Stimulated activated CD8-positive, alpha-beta memory T cell treated with anti-CD3 and anti-CD28 coated beads, Interleukin-15, amount 100 ng/mL, for 24 hours (primary cell): Measurements from ENCODE around the gene GNG8.
"Not testable (repeated sequence)": the region's sequence is repeated elsewhere in the genome, so short reads cannot be mapped to it uniquely, and the experiment has no call there.

Source experiments
- DNase-seq: peaks from one replicate; pipeline ENCODE4 v3.0.0-alpha.2; 2020; ENCODE audit warnings: low read depth

GNG8 gene

GRCh38 chr19:46646402-46646801 is 10.4 kb upstream of the GNG8 start:
- DNase-seq: no peak

GRCh38 chr19:46644720-46645119 is 8.7 kb upstream of the GNG8 start:
- DNase-seq: no peak

DNA sequence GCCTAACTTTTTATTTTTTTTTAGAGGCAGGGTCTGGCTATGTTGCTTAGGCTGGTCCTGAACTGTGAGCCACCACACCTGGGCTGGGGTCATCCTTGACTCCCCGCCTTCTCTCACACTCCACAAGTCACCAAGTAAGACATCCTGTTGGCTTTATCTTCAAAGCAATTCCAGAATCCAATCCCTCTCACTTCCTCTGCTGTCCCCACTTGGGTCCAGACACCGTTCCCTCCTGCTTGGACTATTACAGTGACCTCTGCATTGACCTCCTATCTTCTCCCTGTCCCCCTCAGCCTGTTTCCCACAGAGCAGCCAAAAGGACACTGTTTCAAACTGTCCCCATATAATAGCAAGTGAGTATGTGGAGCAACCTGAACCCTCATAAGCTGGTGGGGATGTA is 4.7 kb upstream of the GNG8 start:
- DNase-seq: no peak

GRCh38 chr19:46639358-46640182 is 3.6 kb upstream of the GNG8 start:
- DNase-seq: no peak

DNA sequence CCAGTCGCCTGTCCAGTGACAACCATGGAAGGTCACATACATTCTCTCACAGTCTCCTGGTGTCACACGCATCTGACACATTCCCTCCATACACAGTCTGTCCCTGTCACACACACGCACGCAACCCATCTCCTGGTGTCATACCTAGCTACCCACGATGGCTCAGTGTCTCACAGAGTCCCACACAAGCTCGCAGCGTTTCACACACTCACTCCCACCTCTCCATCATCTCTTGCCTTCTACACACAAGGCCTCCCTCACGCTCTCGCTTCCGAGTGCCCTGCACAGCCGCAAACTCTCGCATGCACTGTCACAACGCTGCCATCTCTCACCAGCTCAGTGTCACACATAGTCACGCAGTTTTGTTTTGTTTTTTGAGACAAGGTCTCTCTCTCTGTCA is 1.2 kb upstream of the GNG8 start:
- DNase-seq: no peak

DNA sequence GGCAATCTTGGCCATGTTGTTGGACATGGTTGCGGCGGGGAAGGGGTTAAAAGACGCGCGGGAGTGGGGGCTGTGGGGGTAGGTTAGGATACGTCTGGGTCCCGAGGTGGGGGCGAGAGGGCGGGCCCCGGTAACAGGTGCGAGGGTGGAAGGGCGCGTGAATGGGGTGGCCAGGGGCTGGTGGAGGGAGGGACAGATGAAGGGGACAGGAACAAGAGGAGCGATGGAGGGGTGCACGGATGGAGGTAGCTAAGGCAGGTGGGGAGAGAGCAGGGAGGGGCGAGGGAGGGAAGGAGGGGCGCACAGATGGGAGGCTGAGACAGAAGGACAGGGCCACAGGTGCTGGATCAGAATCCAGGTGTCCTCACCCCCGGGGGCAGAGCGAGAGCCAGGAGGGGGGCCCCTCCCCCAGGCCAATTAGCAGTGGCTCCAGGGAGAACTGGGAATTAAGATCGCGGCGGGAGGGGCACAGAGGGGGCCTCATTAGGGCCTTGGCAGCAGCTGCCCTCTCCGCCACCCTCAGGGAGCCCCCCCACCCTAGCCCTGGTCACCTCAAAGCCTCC is 1.3 kb downstream of the GNG8 start:
- DNase-seq: no peak

GRCh38 chr19:46634045-46634655 is 1.9 kb downstream of the GNG8 start:
- peak; percentile 83 for DNase-seq

- no peak for DNase-seq
Observed at GRCh38 chr19:46633130-46633529, 2.9 kb downstream of the GNG8 start.

GRCh38 chr19:46631481-46631880 is 4.5 kb downstream of the GNG8 start:
- no peak for DNase-seq

- no peak for DNase-seq
Observed at GRCh38 chr19:46630586-46631205, 5.3 kb downstream of the GNG8 start.

GRCh38 chr19:46629546-46630025 is 6.4 kb downstream of the GNG8 start:
- DNase-seq: no peak

DNA sequence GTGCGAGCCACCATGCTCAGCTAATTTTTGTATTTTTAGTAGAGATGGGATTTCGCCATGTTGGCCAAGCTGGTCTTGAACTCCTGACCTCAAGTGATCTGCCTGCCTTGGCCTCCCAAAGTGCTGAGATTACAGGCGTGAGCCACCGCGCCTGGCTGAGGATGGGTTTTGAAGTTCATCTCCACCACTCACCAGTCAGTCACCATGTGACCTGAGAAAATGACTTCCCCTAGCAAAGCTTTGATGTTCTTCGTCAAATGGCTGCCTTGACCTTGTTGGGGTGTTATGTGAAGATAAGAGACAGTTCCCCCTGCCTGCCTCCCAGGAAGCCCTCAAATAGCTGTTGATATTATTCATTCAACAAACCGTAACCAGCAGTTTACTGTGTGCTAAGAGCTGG is 7.0 kb downstream of the GNG8 start:
- DNase-seq: not testable (repeated sequence)

DNA sequence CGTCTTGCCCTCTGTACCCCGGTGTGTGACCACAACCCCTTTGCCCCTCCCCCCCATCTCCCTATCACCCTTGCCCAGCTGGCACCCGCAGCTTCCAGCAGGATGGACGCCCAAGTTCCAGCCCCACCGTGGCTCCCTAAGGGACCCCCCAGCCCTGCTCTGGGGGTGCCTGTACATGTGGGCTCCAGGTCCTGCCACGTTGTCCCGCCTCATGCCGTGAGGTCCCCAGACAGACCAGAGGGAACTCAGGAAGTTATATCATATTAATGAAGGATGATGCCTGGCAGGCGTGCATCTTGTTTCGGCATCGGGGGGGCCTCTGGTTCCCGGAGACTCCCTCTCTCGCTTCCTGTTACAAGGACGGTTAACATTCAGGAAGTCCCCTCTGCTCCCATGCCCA is 9.6 kb downstream of the GNG8 start:
- no peak for DNase-seq

DNA sequence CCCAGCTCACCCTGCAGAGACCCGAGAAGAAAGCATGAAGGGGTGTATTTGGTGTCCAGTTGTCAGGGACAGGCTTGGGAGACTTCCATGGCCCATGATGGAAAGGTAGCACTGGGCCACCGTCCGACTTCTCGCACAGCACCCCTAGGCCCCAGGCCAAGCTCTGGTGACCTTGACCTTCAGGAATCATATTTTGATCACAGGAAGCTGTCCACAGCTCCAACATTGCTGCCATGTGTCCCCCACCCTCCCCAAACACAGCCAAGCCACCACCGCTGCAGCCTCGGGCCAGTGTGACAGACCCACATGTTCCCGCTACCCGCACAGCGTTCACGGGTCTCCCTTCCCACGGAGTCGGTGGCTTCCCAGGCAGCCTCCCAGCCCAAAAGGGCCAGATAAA is 10.3 kb downstream of the GNG8 start:
- no peak for DNase-seq

DNA sequence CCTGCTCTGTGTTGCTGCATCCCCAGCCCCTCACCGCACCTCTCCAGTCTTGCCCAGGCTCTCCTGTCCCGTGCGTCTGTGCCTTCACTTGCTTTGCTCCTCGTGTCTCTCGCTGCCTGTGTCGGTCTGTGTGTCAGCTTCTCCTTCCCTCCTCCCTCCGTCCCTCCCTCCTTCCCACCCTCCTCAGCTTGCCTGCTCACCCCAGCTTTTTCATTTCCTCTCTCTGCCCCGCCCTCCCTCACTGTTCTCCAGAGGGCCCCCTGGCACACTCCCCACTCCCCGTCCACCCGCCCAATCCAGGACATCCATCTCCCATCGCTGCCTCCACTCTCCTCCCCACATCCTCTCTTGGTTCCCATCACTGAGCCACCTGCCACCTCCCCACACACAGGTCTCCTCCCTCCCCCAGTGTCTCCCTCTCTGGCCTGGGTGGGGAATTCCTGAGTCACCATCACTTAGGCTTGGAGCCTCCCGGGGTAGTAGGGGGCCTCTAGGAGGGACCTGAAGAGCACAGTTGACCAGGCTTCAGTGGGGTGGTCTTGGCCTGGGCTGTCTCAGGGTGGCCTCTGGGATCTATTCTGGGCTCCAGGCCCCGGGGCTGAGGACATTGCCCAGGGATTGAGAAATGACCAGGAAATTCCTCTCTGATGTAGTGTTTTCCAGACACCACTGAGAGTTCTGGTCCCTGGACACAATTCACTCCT is 10.9 kb downstream of the GNG8 start, which contains the start of gene PTGIR:
TSS of gene PTGIR (minus strand) at position 132 of the 704 bp plus-strand sequence. CDS start 864 bp downstream, outside the sequence.
- no peak for DNase-seq

- DNase-seq: no peak
Observed at GRCh38 chr19:46623915-46624502, 12.0 kb downstream of the GNG8 start.

DNA sequence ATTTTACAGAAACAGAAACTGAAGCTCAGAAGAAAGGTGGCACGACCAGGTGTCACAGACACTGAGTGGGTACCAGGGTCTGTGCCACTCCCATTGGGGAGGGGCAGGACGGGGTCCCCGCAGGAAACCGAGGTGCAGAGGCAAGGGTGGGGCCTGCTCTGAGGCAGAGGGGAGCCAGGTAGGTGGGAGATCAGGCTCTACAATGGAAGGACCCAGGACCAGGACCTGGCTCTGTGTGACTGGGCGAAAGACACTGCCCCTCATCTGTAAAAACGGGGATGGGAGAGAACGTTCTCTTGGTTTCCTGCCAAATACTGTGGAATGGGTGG is 13.9 kb downstream of the GNG8 start:
- DNase-seq: no peak

GRCh38 chr19:46621191-46622117 is 14.5 kb downstream of the GNG8 start:
- no peak for DNase-seq

DNA sequence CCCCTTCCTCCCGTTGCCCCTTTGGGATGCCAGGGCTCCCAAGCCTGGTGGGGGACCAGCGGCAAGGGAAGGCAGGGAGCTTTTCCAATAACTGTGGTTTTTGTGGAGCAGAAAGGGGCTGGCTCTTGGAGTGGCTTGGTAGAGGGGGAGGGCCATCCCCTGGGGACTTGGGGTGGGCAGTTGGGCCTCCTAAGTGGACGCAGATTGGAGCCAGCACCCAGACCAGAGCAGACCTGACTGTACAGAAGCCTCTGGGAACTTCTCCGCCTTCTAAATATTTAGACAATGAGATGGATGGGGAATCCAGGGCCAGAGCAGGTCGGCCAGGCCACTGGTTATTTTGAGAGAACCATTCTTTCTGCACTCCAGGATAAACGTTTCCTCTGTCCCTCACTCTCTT is 15.3 kb downstream of the GNG8 start:
- no peak for DNase-seq

DNA sequence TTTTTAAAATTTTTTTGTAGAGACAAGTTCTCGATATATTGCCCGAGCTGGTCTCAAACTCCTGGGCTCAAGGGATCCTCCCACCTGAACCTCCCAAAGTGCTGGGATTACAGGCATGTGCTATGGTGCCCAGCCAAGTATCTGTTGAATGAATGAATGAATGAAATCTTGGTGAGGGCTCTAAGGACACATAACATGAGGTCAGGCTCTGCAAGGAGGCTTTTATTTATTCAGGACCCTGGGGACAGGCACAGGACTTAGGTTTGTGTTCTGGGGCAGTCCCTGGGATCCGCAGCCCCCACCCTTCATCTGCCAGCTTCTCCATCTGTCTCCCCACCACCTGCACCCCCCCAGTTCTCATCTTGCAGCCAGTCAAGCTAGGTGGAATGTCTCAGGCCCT is 15.7 kb downstream of the GNG8 start:
- no peak for DNase-seq
